HG03025 (cell line): ENCODE measurements around the gene BOK.
"Not testable (repeated sequence)": the region's sequence is repeated elsewhere in the genome, so short reads cannot be mapped to it uniquely, and the experiment has no call there.

Experiments used
- ATAC-seq: cut with Tn5 transposase; IDR thresholded peaks from one replicate; pipeline ENCODE4 v1.9.1; 2021; ENCODE audit warnings: mild to moderate bottlenecking, moderate library complexity; ENCODE audit not compliant: unreplicated experiment, low FRiP score

BOK gene

GRCh38 chr2:241570961-241571581 is 12.5 kb downstream of the BOK start:
- ATAC-seq: no peak

- ATAC-seq: no peak
Observed at GRCh38 chr2:241571821-241572620, 13.5 kb downstream of the BOK start.

- not testable (repeated sequence) for ATAC-seq
Observed at GRCh38 chr2:241572915-241573651, 14.5 kb downstream of the BOK start.

GRCh38 chr2:241573741-241574140 is 15.2 kb downstream of the BOK start:
- ATAC-seq: no peak

- no peak for ATAC-seq
Observed at GRCh38 chr2:241574911-241575623, 16.5 kb downstream of the BOK start.

DNA sequence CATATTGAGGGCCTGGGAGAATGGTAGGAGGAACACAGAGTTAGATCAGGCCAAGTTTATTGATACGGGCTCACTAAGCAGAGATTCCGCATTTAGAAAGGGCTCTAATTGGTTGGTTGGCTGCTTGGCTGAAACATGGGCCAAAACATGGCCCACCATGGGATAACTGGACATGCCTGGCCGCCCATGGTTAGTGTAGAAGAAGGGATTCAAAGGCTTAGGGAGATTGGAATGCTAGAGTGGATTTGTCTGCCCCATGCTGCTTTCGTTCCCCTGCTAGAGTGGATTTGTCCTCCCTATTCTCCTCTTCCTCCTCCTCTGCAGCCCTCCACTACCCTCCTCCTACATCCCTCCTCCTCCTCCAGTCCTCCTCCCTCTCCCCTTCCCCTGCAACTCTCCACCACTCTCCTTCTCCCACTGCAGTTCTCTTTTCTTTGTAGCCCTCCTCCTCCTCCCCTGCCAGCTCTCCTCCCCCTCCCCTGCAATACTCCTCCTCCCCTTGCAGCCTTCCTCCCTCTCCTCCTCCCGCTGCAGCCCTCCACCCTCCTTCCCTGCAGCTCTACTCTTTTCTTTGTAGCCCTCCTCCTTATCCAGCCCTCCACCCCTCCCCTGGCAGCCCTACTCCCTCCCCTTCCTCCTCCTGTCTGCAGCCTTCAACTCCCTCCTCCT is 17.2 kb downstream of the BOK start:
- no peak for ATAC-seq

- ATAC-seq: no peak
Observed at GRCh38 chr2:241576293-241576654, 17.7 kb downstream of the BOK start.

GRCh38 chr2:241577413-241578122 is 19.0 kb downstream of the BOK start:
- ATAC-seq: no peak

DNA sequence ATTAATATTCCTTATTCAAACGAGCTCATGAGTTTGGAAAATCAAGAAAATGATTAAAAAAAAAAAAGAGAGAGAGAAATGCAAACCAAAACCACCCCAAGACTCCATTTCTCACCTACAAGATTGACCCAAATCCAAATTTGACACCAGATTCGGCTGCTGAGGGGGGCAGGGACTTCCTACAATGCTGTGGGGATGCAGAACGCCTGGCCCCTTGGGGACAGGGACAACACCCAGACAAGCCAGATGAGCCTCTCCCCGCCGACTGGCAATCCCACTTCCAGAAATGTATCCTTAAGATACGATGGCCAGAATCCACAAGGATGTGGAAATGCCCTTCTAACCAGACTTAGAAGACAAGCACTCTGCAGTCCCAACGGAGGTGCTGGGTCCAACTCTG is 20.7 kb downstream of the BOK start:
- ATAC-seq: no peak

- ATAC-seq: no peak
Observed at GRCh38 chr2:241582328-241582727, 23.8 kb downstream of the BOK start.

DNA sequence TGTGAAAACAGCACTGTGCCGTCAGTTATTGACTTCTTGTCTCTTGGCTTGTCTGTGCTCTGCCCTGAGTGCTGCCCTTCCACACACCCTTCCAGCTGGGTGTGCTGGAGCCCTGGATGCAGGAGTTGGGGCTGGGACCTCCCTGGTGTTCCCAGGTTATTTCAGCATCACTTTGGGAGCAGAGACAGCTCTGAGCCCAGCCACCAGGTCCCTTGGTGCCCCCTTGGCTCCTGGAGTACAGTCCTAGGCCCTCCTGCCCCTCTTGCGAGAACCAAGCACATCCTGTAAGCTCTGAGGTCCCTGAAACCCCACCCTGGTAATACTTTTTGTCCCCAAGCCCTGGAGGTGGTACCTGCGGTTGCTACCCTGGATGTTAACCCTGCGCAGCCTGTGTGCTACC is 24.3 kb downstream of the BOK start:
- ATAC-seq: no peak

DNA sequence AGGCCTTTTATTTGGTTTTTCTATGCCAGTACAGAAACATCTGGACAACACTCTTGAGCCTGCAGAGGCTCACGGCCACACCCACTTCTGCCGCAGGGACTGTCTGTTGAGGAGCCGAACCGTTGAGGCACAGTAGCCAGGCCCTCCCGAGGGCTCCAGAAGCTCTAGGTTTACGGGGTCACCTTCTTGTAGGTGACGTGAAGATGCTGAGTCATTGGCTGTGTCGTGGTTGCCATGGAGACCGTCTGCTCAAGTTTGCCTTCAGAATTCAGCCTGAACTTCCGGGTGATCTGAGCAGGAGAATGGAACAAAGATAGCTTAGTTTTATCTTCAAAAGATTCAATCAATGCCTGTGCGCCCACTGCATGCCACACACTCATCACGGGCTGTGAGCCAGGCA is 25.9 kb downstream of the BOK start:
- ATAC-seq: no peak

GRCh38 chr2:241586564-241587264 is 28.2 kb downstream of the BOK start:
- ATAC-seq: no peak

DNA sequence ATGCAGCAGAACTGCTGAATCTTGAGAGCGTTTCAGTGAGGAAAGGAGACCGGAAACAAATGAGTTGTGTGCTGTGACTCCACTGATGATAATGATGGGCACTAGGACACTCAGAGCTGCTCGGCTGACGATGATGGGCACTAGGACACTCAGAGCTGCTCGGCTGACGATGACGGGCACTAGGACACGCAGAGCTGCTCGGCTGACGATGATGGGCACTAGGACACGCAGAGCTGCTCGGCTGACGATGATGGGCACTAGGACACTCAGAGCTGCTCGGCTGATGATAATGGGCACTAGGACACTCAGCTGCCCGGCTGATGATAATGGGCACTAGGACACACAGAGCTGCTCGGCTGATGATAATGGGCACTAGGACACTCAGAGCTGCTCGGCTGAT is 31.3 kb downstream of the BOK start:
- ATAC-seq: not testable (repeated sequence)

DNA sequence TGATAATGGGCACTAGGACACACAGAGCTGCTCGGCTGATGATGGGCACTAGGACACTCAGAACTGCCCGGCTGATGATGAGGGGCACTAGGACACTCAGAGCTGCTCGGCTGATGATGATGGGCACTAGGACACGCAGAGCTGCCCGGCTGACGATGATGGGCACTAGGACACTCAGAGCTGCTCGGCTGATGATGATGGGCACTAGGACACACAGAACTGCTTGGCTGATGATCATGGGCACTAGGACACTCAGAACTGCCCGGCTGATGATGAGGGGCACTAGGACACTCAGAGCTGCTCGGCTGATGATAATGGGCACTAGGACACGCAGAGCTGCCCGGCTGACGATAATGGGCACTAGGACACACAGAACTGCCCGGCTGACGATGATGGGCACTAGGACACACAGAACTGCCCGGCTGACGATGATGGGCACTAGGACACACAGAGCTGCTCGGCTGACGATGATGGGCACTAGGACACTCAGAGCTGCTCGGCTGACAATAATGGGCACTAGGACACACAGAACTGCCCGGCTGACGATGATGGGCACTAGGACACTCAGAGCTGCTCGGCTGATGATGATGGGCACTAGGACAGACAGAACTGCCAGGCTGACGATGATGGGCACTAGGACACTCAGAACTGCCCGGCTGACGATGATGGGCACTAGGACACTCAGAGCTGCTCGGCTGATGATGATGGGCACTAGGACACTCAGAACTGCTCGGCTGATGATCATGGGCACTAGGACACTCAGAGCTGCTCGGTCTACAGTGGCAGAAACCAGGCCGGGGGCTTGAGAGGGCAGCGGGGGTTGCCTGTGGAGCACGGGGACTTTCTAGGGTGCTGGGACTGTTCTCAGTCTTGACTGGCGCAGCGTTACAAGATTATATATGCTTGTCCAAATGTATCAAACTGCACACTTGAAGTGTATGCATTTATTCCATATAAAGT is 32.2 kb downstream of the BOK start:
- ATAC-seq: not testable (repeated sequence)

GRCh38 chr2:241592126-241592845 is 33.7 kb downstream of the BOK start:
- no peak for ATAC-seq

- no peak for ATAC-seq
Observed at GRCh38 chr2:241593271-241593670, 34.7 kb downstream of the BOK start.
